Psoas muscle (tissue), 8 donors: Measurements from ENCODE around the gene TRIM66. TPM values are rescaled to one million over a fixed set of nuclear protein-coding genes. Genes with fewer than 3 reads are reported as not detected.

Source experiments
- ATAC-seq, 4 donors: fragments of 200-7000 bp; cut with Tn5 transposase; one replicate each; pipeline ENCODE4 v1.9.1; 2020; ENCODE audit warnings: moderate library complexity in 3 of 4, mild to moderate bottlenecking in 2 of 4
- DNase-seq, 2 donors: peaks; one replicate each; pipeline ENCODE4 v3.0.0-alpha.2; 2020
- H3K27ac ChIP-seq: fragments of 200-600 bp; one replicate; pipeline ENCODE4 v1.8.0; 2022
- H3K27me3 ChIP-seq, 3 donors: fragments of 200-600 bp in 1 of 3; one replicate each; pipeline versions ENCODE4 v1.6.1 to v1.8.0; 2013 to 2022; ENCODE audit warnings: low read length in 2 of 3, mild to moderate bottlenecking in 2 of 3, moderate library complexity in 1 of 3; ENCODE audit not compliant: insufficient read depth in 3 of 3
- H3K36me3 ChIP-seq, 2 donors: fragments of 200-600 bp in 1 of 2; one replicate each; pipeline versions ENCODE4 v1.6.1 to v1.8.0; 2013 to 2022; ENCODE audit warnings: low read depth in 1 of 2, mild to moderate bottlenecking in 1 of 2, moderate library complexity in 1 of 2; ENCODE audit not compliant: insufficient read depth in 1 of 2
- H3K4me1 ChIP-seq: fragments of 200-600 bp; one replicate; pipeline ENCODE4 v1.8.0; 2022
- H3K4me3 ChIP-seq: fragments of 200-600 bp; one replicate; pipeline ENCODE4 v1.8.0; 2022; ENCODE audit warnings: mild to moderate bottlenecking
- H3K9me3 ChIP-seq: fragments of 200-600 bp; one replicate; pipeline ENCODE4 v1.8.0; 2022
- WGBS, 3 donors: extraction: QIAGEN DNeasy Blood & Tissue Kit; methylation state at CpG; one replicate each; pipeline versions ENCODE4 v1.1.6 to v1.1.7; 2013; 5-methylcytosine and 5-hydroxymethylcytosine counted together
- intact Hi-C, 2 donors: fragments of 100-400 bp; cut with DNase I; formaldehyde crosslinking; loops; one replicate each; pipeline versions ENCODE4 v1.11.0 to v1.14.2; 2022
- polyA plus RNA-seq, 3 donors: library from polyadenylated mRNA; stranded (reverse); fragments of 200-250 nt; gene quantifications; one replicate each; pipeline ENCODE4 v1.2.3, GENCODE V29; 2013
- total RNA-seq, 4 donors: library from RNA; stranded (reverse); fragmentation: NEBNext Ultra II Directional in 2 of 4; extraction: Animal tissue kit (Norgen Biotek cat#: 25700) in 2 of 4; gene quantifications; one replicate each; pipeline versions ENCODE4 v1.2.1 to v1.2.4, GENCODE V29; 2021 to 2023
- TF ChIP-seq, protein P1 (sequence below): fragments of 200-600 bp; IDR thresholded peaks from one replicate; pipeline ENCODE4 v1.8.0; 2022; ENCODE audit warnings: antibody characterized with exemption
- donor health status: healthy with polysubstance abuse.
- donor health status: DM: no; HTN: no; CAD: no; lungs with moderate emphysema.
- donor health status: Bipolar disorder and iron deficiency.
- donor health status: healthy.
- donor health status: DM: yes; HTN: yes; CAD: no.
- donor health status: DM: no; HTN: no; CAD: no.
- donor health status: DM: no; HTN: no; CAD: no.
- donor health status: DM: yes; HTN: yes; CAD: no.

Gene TRIM66
- total and polyA plus RNA-seq, 7 donors: 0.46 to 3.9 (median 2.0) TPM

DNA sequence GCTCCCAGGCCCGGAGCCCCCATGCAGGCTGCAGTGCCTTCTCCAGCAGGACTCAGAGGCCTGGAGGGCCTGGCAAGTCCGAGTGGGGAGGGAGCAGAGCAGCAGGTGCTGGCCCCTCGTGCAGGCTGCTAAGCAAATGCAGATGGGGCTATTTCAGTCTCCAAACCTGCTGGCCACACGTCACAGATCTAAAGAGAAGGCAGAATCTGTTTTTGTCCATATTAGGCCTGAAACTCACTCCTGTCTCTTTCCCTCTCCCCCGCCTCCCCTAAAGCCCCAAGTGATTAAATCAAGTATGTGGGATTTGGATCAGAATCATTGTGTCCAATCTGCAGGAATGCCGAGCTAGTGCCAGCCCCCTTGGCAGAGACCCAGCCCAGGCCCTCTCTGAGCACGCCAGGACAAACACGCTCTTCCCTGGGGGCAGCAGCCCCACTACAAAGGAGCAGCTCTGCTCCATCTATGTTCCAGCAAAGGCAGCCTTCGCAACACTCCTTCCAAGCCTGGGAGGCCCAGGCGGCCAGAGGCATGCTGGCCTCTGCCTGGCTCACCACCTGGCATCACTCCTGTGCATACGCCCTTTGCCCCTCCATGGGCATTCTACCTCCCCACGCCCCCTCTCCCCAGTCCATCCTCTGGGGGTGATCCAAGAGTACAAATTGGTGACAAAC, 26.7 kb upstream of the TRIM66 start:
- Histone ChIP-seq H3K27ac (peak overlapping the region; percentile 72), H3K9me3 (no peaks in the 10 kb centered on the region), H3K36me3 (peaks cover 0 to 32% of the 10 kb centered on the region in 2 donors), H3K4me1 (peaks cover 29% of the 10 kb centered on the region), H3K4me3 (no peak overlapping the region), H3K27me3 (no peaks in the 10 kb centered on the region)
- peak; percentile 54 to 63 (median 59) for ATAC-seq
- TF ChIP-seq, protein P1, sequence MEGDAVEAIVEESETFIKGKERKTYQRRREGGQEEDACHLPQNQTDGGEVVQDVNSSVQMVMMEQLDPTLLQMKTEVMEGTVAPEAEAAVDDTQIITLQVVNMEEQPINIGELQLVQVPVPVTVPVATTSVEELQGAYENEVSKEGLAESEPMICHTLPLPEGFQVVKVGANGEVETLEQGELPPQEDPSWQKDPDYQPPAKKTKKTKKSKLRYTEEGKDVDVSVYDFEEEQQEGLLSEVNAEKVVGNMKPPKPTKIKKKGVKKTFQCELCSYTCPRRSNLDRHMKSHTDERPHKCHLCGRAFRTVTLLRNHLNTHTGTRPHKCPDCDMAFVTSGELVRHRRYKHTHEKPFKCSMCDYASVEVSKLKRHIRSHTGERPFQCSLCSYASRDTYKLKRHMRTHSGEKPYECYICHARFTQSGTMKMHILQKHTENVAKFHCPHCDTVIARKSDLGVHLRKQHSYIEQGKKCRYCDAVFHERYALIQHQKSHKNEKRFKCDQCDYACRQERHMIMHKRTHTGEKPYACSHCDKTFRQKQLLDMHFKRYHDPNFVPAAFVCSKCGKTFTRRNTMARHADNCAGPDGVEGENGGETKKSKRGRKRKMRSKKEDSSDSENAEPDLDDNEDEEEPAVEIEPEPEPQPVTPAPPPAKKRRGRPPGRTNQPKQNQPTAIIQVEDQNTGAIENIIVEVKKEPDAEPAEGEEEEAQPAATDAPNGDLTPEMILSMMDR: no peak
- peak; percentile 89 to 95 for DNase-seq
- 28 to 33% (median 32%) methylated on average over 12 of the region's 12 CpGs for WGBS, 3 donors
- intact Hi-C loops: no loop called here

DNA sequence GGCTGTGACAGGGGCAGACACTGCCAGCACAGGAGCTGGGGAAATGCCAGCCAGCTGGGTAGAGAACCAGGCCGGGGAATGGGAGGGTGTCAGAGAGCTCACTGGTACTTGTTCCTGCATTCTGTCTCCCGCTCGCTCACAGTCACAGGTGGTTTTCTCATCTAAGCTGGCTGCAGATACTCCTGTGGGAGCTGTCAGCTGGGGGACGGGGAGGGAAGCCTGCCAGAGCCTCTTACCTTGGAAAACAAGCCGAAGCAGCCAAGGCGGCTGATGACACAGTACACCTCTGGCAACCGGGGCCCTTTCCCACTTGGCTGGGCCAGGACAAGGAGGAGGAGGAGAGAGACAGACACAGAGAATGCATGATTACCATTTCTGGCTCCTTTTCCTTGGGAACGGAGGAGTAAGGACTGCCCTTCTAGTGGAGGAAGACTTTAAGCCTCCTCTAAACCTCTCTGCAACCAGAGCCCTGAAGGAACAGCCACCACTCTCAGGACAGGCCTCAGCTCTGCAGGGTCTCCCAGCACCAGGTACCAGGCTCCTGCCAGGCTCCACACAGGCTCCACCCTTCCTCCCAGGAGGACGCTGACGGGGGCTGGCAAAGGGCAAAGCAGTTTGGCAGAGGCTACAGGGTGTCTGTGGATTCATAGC, 25.2 kb upstream of the TRIM66 start:
- no peaks in the 10 kb centered on the region for H3K9me3 ChIP-seq
- no peaks in the 10 kb centered on the region for H3K27me3 ChIP-seq
- peak overlapping the region; percentile 72 for H3K27ac ChIP-seq
- intact Hi-C loops: no loop called here
- no peak overlapping the region for H3K4me3 ChIP-seq
- WGBS, 3 donors: 9 to 12% (median 10%) methylated on average over 10 of the region's 10 CpGs
- peaks cover 28% of the 10 kb centered on the region for H3K4me1 ChIP-seq
- peaks cover 0 to 44% of the 10 kb centered on the region in 2 donors for H3K36me3 ChIP-seq
- DNase-seq (peak; percentile 81 to 89), ATAC-seq (peak; percentile 61 to 83 (median 76))
- TF ChIP-seq, protein P1: no peak

DNA sequence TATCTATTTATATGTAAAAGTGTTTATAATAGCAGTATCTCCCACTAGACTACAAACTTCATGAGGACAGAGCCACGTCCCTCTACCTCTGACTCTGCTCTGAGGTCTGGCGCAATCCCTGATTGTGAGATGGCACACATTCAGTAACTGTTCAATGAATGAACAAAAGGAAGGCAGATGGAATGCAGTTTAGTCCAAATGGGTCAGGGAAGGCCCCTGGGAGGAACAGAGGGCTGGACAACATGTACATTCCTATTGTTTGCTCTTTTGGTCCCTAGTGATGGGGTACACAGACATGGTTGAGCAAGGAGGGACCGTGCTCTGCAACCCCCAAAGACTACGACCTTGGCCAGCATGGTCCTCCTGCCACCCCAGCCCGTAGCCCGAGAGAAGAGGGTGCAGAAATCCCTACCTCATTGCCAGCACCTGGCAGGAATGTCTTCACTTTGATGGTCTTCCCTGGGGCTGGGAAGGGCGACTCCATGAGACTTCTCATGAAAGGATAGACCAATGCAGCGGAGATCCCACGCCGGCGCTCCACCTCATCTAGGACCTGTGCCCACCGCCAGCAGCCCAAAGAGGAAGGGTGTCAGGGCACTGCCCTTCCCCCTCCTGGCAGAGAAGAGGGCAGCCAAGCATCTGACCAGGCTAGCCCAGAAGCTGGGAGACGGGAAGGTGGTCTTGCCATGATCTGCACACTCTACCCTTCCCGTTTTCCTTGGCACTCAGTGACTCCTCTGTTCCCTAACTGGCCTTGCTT, 24.4 kb upstream of the TRIM66 start:
- TF ChIP-seq, protein P1: no peak
- Histone ChIP-seq H3K4me3 (no peak overlapping the region), H3K36me3 (peaks cover 0 to 39% of the 10 kb centered on the region in 2 donors), H3K9me3 (no peaks in the 10 kb centered on the region), H3K27me3 (no peaks in the 10 kb centered on the region), H3K4me1 (peaks cover 28% of the 10 kb centered on the region), H3K27ac (peak overlapping the region; percentile 72)
- intact Hi-C loops: no loop called here
- DNase-seq (no peak), ATAC-seq (peak in 2 of 4 donors; percentile 3 to 6)
- WGBS, 3 donors: 74 to 83% (median 81%) methylated on average over 14 of the region's 14 CpGs

DNA sequence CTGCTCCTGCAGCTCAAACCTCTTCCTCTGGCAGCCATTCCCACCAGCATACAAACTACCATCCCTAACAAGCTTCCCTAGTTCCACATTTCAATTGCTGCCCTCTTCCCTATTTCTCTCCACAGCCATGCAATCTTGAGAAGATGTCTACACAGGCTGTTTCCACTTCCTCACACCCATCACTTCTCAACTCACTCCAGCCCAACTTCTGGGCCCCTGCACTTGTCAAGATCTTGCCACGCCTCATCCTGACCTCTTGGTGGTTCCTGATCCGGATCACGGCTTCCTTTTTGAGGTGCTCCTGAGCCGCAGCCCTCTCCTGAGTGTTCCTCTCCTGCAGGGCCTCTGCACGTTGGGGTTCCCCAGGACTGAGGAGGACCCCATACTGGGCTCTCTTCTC, 22.7 kb upstream of the TRIM66 start:
- TF ChIP-seq, protein P1: no peak
- Histone ChIP-seq H3K9me3 (no peaks in the 10 kb centered on the region), H3K27ac (no peak overlapping the region), H3K27me3 (no peaks in the 10 kb centered on the region), H3K4me3 (no peak overlapping the region), H3K36me3 (peaks cover 0 to 33% of the 10 kb centered on the region in 2 donors), H3K4me1 (peaks cover 28% of the 10 kb centered on the region)
- 86 to 96% (median 89%) methylated on average over 5 of the region's 5 CpGs for whole genome bisulfite sequencing, 3 donors
- DNase-seq (no peak), ATAC-seq (no peak)
- intact Hi-C loops: no loop called here
